Lung (tissue), 12 donors: ENCODE measurements around the gene ANKRD16. TPM values are rescaled to one million over a fixed set of nuclear protein-coding genes. Genes with fewer than 3 reads are reported as not detected.

Experiments
- ATAC-seq: fragments of 200-7000 bp; cut with Tn5 transposase; one replicate; pipeline ENCODE4 v1.9.1; 2020; ENCODE audit warnings: moderate number of reproducible peaks; ENCODE audit not compliant: insufficient read depth, low FRiP score
- DNase-seq, 3 donors: peaks; one replicate each; pipeline ENCODE4 v3.0.0-alpha.2; 2013 to 2017
- H3K27ac ChIP-seq, 2 donors: one replicate each; pipeline ENCODE4 v1.5.1; 2013; ENCODE audit warnings: mild to moderate bottlenecking in 2 of 2, moderate library complexity in 2 of 2, control low read depth in 1 of 2, inconsistent platforms in 1 of 2, low read depth in 1 of 2, low read length in 1 of 2
- H3K27me3 ChIP-seq, 3 donors: one replicate each; pipeline ENCODE4 v1.5.1; 2013; ENCODE audit warnings: low read length in 2 of 3; ENCODE audit not compliant: control insufficient read depth in 3 of 3, insufficient read depth in 3 of 3
- H3K36me3 ChIP-seq, 4 donors: one replicate each; pipeline ENCODE4 v1.5.1; 2013; ENCODE audit warnings: low read length in 4 of 4, mild to moderate bottlenecking in 1 of 4, moderate library complexity in 1 of 4; ENCODE audit not compliant: control insufficient read depth in 4 of 4, insufficient read depth in 4 of 4
- H3K4me1 ChIP-seq, 5 donors: one replicate each; pipeline ENCODE4 v1.5.1; 2013; ENCODE audit warnings: low read length in 5 of 5, mild to moderate bottlenecking in 2 of 5, moderate library complexity in 1 of 5; ENCODE audit not compliant: control insufficient read depth in 5 of 5, insufficient read depth in 5 of 5
- H3K4me3 ChIP-seq: one replicate; pipeline ENCODE4 v1.5.1; 2013; ENCODE audit warnings: mild to moderate bottlenecking, control low read depth, moderate library complexity
- H3K9ac ChIP-seq, 2 donors: one replicate each; pipeline ENCODE4 v1.5.1; 2013; ENCODE audit warnings: low read length in 2 of 2, control low read depth in 1 of 2; ENCODE audit not compliant: insufficient read depth in 1 of 2
- H3K9me3 ChIP-seq, 4 donors: one replicate each; pipeline ENCODE4 v1.5.1; 2013; ENCODE audit warnings: low read length in 3 of 4, mild to moderate bottlenecking in 1 of 4, moderate library complexity in 1 of 4; ENCODE audit not compliant: control insufficient read depth in 4 of 4, insufficient read depth in 3 of 4
- WGBS, 2 donors: extraction: QIAGEN DNeasy Blood & Tissue Kit; methylation state at CpG; one replicate each; pipeline ENCODE4 v1.1.7; 2013; 5-methylcytosine and 5-hydroxymethylcytosine counted together
- polyA plus RNA-seq, 2 donors: library from polyadenylated mRNA; stranded (reverse); fragments of 200-250 nt; gene quantifications; one replicate each; pipeline ENCODE4 v1.2.1, GENCODE V29; 2013
- total RNA-seq, 2 donors: library from RNA; depleted of rRNA in 1 of 2; stranded (reverse); fragments of >200 nt in 1 of 2; gene quantifications; one replicate each; pipeline ENCODE4 v1.2.1, GENCODE V29; 2014 to 2021
- TF ChIP-seq, protein P1 (sequence below): IDR thresholded peaks from 2 replicates; pipeline ENCODE4 v1.5.1; 2012; ENCODE audit warnings: mild to moderate bottlenecking; ENCODE audit errors: control extremely low read depth, extremely low read depth
- donor health status: control.
- donor health status: control.
- donor health status: Bipolar disorder and iron deficiency.
- donor health status: healthy.
- donor health status: DM: yes; HTN: yes; CAD: no.

Gene ANKRD16
- total and polyA plus RNA-seq, 4 donors, result 4.5 to 14.0 (median 6.4) TPM

DNA sequence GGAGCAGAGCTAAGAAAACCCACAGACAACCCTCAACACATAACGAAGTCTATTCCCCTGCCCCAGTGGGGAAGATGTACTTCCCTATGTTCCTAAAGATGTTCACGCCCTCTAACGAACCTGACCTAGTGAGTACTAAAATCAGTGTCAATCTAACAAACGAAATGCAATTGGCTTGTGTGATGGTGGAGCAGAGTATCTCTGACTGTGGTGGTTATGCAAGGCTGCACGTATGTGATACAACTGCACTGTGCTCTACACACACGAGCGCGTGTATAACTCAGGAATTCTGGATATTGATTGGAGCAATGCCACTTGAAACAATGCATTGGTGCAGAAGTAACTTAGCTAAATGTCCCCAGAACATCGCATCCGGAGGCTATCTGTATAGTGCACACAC is 1.3 kb downstream of the ANKRD16 start:
- no peak for ATAC-seq
- 17 to 25% methylated on average over 10 of the region's 10 CpGs for WGBS, 2 donors
- DNase-seq, result peak in 1 of 3 donors; percentile 32
- Histone ChIP-seq H3K27ac (peak overlapping the region in 1 of 2 donors; percentile 5), H3K4me1 (peaks cover 13 to 22% (median 14%) of the 10 kb centered on the region in 5 donors), H3K4me3 (peak overlapping the region; percentile 69), H3K9ac (peak overlapping the region in 1 of 2 donors; percentile 85), H3K27me3 (no peaks in the 10 kb centered on the region), H3K36me3 (peaks cover 2 to 38% (median 5%) of the 10 kb centered on the region in 4 donors), H3K9me3 (no peaks in the 10 kb centered on the region)
- TF ChIP-seq, protein P1, sequence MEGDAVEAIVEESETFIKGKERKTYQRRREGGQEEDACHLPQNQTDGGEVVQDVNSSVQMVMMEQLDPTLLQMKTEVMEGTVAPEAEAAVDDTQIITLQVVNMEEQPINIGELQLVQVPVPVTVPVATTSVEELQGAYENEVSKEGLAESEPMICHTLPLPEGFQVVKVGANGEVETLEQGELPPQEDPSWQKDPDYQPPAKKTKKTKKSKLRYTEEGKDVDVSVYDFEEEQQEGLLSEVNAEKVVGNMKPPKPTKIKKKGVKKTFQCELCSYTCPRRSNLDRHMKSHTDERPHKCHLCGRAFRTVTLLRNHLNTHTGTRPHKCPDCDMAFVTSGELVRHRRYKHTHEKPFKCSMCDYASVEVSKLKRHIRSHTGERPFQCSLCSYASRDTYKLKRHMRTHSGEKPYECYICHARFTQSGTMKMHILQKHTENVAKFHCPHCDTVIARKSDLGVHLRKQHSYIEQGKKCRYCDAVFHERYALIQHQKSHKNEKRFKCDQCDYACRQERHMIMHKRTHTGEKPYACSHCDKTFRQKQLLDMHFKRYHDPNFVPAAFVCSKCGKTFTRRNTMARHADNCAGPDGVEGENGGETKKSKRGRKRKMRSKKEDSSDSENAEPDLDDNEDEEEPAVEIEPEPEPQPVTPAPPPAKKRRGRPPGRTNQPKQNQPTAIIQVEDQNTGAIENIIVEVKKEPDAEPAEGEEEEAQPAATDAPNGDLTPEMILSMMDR, result no peak

DNA sequence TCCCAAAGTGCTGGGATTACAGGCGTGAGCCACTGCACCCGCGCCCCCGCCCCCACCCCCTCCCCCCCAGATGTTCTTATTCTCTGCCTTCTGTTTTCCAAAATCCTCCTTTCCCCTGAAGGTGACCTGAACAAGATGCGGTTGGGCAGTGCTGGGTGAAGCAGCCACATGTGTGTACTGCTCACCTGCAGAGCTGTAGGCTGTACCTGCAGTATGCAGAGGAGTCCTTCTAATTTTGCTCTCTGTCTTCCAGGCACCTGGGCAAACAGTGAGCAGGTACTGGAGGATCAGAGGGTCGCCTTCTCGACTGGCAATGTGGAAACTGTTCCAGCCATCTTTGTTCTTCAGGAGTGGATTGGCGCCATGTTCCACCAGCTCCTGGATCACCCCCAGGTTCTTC is 2.1 kb downstream of the ANKRD16 start:
- Histone ChIP-seq H3K9ac (peak overlapping the region in 1 of 2 donors; percentile 59), H3K27me3 (no peaks in the 10 kb centered on the region), H3K4me3 (no peak overlapping the region), H3K4me1 (peaks cover 7 to 22% (median 14%) of the 10 kb centered on the region in 5 donors), H3K9me3 (no peaks in the 10 kb centered on the region), H3K27ac (no peak overlapping the region), H3K36me3 (peaks cover 7 to 40% (median 8%) of the 10 kb centered on the region in 4 donors)
- 96 to 99% methylated on average over 8 of the region's 8 CpGs for WGBS, 2 donors
- DNase-seq, result no peak
- TF ChIP-seq, protein P1, result no peak
- no peak for ATAC-seq

DNA sequence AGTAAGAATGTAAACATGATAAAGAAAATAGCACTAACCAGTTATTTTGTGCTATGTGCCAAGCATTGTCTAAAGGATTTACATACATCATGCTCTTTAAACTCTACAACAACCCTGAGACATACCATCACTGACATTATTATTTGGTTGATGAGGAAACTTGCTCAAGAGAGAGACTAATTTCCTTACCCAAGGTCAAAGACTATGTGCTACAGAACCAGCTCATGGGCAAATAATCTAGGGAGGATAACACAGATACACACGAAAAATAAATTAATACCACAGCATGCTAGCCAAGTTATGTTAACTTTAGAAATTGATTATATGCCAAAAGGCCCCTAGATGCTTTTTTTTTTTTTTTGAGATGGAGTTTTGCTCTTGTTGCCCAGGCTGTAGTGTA is 2.7 kb downstream of the ANKRD16 start:
- peaks cover 9 to 40% (median 11%) of the 10 kb centered on the region in 4 donors for H3K36me3 ChIP-seq
- H3K27ac ChIP-seq, result no peak overlapping the region
- DNase-seq (no peak), ATAC-seq (no peak)
- H3K4me3 ChIP-seq, result no peak overlapping the region
- H3K9me3 ChIP-seq, result no peaks in the 10 kb centered on the region
- H3K27me3 ChIP-seq, result no peaks in the 10 kb centered on the region
- peaks cover 6 to 22% (median 14%) of the 10 kb centered on the region in 5 donors for H3K4me1 ChIP-seq
- TF ChIP-seq, protein P1, result no peak
- 62 to 82% methylated on average over 1 of the region's 1 CpG for WGBS, 2 donors
- no peak overlapping the region for H3K9ac ChIP-seq

DNA sequence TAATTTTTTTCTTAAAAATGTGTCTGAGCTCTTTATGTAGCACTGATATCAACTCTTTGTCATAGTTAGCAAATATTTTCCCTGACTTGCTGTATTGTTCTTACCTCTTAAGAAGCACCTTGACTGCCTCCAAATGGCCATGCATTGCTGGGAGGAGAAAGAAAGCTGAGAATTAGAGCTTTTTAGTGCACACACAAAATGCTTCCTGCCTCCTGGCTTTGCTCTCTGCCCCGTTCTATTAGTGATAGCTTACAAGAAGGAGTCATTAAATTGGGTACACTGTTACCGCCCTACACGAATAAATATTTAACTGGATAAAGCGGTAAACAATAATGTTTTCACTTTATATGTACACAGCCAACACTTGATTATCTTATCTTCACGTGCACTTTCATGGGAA is 4.1 kb downstream of the ANKRD16 start:
- H3K4me1 ChIP-seq, result peaks cover 0 to 15% (median 11%) of the 10 kb centered on the region in 5 donors

More for the DNA sequence above, 4.1 kb downstream of the ANKRD16 start:
- Histone ChIP-seq H3K4me3 (no peak overlapping the region), H3K27me3 (no peaks in the 10 kb centered on the region), H3K9ac (no peak overlapping the region), H3K27ac (no peak overlapping the region), H3K9me3 (no peaks in the 10 kb centered on the region), H3K36me3 (peaks cover 9 to 38% (median 13%) of the 10 kb centered on the region in 4 donors)
- DNase-seq (no peak), ATAC-seq (no peak)
- TF ChIP-seq, protein P1, result no peak
- WGBS, 2 donors, result 89 to 90% methylated on average over 5 of the region's 5 CpGs
